ENCODE measurements around the gene AACS.
"Not testable (repeated sequence)": the region's sequence is repeated elsewhere in the genome, so short reads cannot be mapped to it uniquely, and the experiment has no call there.

AACS gene

DNA sequence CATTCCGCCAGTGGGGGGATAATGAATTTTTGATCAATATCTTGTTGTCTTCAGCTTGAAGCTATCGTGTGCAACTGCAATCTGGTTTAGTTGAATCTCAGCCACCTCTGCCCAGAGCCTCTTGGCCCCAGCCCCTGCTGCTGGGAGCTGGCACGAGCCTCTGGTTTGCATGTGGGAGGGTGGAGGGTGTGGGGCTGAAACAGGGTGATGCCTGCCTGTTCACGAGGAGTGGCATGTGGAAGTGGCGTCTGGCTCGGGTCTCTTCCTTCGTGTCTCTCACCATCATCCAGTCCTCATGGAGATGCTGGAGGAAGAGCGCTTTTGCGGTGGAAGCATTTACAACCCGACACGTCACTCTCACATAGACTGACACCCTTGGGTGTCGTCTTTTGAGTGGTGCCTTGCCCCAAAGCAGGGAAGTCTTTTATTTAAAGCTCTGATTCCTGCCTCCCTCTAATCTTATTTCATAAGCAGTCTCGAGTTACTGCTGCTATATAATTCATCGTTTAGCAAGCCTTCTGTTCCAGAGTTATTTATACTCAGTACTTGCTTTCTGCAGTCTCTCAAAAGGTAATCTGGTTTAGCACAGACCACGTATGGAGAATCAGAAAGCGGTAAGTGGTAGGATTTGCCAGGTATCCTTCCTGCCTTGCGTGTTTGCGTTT is 64.5 kb downstream of the AACS start:
- H3K27me3 ChIP-seq (ENCODE audit: control insufficient read depth in 2 of 2, insufficient read depth in 2 of 2, low read length in 2 of 2), result no peaks in the 10 kb centered on the region
- no peak overlapping the region for H3K27ac ChIP-seq (ENCODE audit: low read depth in 2 of 2, low read length in 2 of 2)
- no peak overlapping the region for H3K9ac ChIP-seq (ENCODE audit: low read depth in 1 of 2, low read length in 2 of 2)
- peaks cover 7 to 18% of the 10 kb centered on the region in 2 donors for H3K36me3 ChIP-seq (ENCODE audit: control insufficient read depth in 2 of 2, insufficient read depth in 2 of 2, low read length in 2 of 2)
- no peaks in the 10 kb centered on the region for H3K9me3 ChIP-seq (ENCODE audit: control insufficient read depth in 2 of 2, low read length in 2 of 2)
- peaks cover 3 to 4% of the 10 kb centered on the region in 2 donors for H3K4me1 ChIP-seq (ENCODE audit: control insufficient read depth in 2 of 2, insufficient read depth in 2 of 2, low read length in 2 of 2)
- H3K4me3 ChIP-seq (ENCODE audit: low read length in 2 of 2), result no peak overlapping the region

DNA sequence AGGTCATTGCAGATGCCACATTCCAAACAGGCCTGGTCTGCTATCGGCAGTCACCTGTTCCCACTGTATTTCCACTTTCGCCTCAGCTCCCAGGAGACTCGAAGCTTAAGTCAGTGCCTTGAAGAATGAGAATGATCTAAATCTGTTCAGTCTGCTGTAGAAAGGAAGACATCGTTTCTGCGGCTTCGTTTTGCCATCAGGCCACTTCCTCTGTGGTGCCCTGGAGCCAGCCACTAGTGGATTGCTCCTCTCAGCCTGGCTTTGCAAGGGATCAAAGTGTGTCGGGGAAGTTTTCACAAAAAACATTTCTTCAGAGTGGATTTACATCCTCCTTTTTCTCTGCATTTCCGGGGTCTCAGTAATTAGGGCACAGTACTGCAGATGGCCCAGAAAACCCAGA is 66.7 kb downstream of the AACS start:
- no peaks in the 10 kb centered on the region for H3K9me3 ChIP-seq (ENCODE audit: control insufficient read depth in 2 of 2, low read length in 2 of 2)
- H3K27me3 ChIP-seq (ENCODE audit: control insufficient read depth in 2 of 2, insufficient read depth in 2 of 2, low read length in 2 of 2), result no peaks in the 10 kb centered on the region
- H3K9ac ChIP-seq (ENCODE audit: low read depth in 1 of 2, low read length in 2 of 2), result no peak overlapping the region
- peaks cover 9 to 24% of the 10 kb centered on the region in 2 donors for H3K36me3 ChIP-seq (ENCODE audit: control insufficient read depth in 2 of 2, insufficient read depth in 2 of 2, low read length in 2 of 2)
- no peak overlapping the region for H3K4me3 ChIP-seq (ENCODE audit: low read length in 2 of 2)
- H3K4me1 ChIP-seq (ENCODE audit: control insufficient read depth in 2 of 2, insufficient read depth in 2 of 2, low read length in 2 of 2), result no peaks in the 10 kb centered on the region
- no peak overlapping the region for H3K27ac ChIP-seq (ENCODE audit: low read depth in 2 of 2, low read length in 2 of 2)

DNA sequence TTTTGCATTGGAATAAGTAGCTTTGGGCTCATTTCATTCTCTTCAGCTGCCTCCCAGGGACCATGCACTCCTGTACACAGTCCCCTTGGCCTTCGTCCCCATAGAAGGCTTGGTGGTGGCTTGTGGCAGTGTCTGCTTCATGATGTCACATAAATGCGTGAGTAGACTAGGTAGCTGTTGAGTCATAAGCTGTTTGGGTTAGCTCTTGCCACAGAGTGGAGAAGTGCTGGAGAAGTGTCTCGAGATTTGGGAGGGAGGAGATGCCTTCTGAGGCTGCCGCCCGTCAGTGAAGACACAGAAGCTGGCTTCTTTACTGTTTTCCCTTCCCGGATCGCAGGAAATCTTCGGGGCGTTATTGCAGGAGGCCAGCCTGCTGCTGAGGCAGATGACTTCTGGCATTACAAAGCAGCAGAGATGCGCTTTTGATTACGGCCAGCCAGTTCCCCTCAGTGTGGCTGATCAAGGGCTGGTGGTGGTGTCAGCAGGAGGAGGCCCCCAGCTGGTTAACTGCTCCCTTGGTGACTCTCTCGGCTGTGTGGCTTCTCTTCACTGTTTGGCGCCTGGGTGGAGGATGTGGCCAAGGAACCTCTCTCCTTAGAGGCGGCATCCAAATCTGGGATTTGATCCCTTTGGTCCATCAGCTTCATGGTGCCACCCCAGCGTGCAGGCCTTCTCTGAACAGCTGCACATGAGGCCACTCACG is 67.6 kb downstream of the AACS start:
- H3K36me3 ChIP-seq (ENCODE audit: control insufficient read depth in 2 of 2, insufficient read depth in 2 of 2, low read length in 2 of 2), result peaks cover 9 to 24% of the 10 kb centered on the region in 2 donors
- H3K9me3 ChIP-seq (ENCODE audit: control insufficient read depth in 2 of 2, low read length in 2 of 2), result no peaks in the 10 kb centered on the region
- H3K4me1 ChIP-seq (ENCODE audit: control insufficient read depth in 2 of 2, insufficient read depth in 2 of 2, low read length in 2 of 2), result no peaks in the 10 kb centered on the region
- H3K4me3 ChIP-seq (ENCODE audit: low read length in 2 of 2), result no peak overlapping the region
- H3K27me3 ChIP-seq (ENCODE audit: control insufficient read depth in 2 of 2, insufficient read depth in 2 of 2, low read length in 2 of 2), result no peaks in the 10 kb centered on the region
- H3K9ac ChIP-seq (ENCODE audit: low read depth in 1 of 2, low read length in 2 of 2), result no peak overlapping the region
- H3K27ac ChIP-seq (ENCODE audit: low read depth in 2 of 2, low read length in 2 of 2), result no peak overlapping the region

DNA sequence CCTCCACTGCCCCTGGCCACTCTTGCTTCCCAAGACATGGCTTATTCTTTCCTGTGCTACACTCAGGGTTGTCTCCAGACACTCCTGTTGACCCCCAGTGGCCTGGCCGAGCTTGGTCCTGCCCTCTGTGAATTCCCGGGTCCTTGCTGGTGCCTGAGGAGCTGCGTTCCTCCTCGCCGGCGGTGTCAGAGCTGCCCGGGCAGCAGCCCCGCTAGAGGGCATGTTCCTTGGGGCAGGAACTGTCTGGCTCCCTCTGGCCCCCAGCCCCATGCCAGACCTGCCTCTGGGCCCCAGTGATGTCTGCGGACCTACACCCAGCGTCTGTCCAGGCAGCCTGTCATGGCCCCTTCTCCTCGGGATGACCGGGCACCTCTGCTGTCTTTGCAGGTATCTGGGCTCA is 68.4 kb downstream of the AACS start:
- peaks cover 9 to 24% of the 10 kb centered on the region in 2 donors for H3K36me3 ChIP-seq (ENCODE audit: control insufficient read depth in 2 of 2, insufficient read depth in 2 of 2, low read length in 2 of 2)

DNA sequence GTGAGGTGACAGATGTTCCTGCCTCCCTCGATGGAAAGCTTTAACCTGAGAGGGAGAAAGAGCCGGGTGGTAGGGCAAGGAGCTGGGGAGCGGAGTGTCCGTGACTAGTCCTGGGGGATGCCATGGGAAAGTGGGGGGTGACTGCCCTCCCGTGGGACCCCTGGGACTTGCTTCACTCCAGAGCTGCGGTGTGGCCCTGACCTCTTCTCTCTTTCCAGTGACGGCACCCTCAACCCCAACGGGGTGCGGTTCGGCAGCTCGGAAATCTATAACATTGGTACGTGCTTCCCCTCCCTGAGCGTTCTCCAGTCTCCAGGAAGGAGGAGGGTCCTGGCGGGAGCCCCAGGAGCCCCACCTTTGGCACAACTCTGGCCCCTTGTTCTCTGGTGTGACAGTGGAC is 69.3 kb downstream of the AACS start:
- H3K27ac ChIP-seq (ENCODE audit: low read depth in 2 of 2, low read length in 2 of 2), result no peak overlapping the region
- H3K27me3 ChIP-seq (ENCODE audit: control insufficient read depth in 2 of 2, insufficient read depth in 2 of 2, low read length in 2 of 2), result no peaks in the 10 kb centered on the region
- peaks cover 9 to 20% of the 10 kb centered on the region in 2 donors for H3K36me3 ChIP-seq (ENCODE audit: control insufficient read depth in 2 of 2, insufficient read depth in 2 of 2, low read length in 2 of 2)
- H3K4me1 ChIP-seq (ENCODE audit: control insufficient read depth in 2 of 2, insufficient read depth in 2 of 2, low read length in 2 of 2), result no peaks in the 10 kb centered on the region
- H3K9me3 ChIP-seq (ENCODE audit: control insufficient read depth in 2 of 2, low read length in 2 of 2), result no peaks in the 10 kb centered on the region
- H3K9ac ChIP-seq (ENCODE audit: low read depth in 1 of 2, low read length in 2 of 2), result no peak overlapping the region
- H3K4me3 ChIP-seq (ENCODE audit: low read length in 2 of 2), result no peak overlapping the region

More for the DNA sequence above, 68.4 kb downstream of the AACS start:
- no peaks in the 10 kb centered on the region for H3K9me3 ChIP-seq (ENCODE audit: control insufficient read depth in 2 of 2, low read length in 2 of 2)
- H3K4me3 ChIP-seq (ENCODE audit: low read length in 2 of 2), result no peak overlapping the region
- H3K9ac ChIP-seq (ENCODE audit: low read depth in 1 of 2, low read length in 2 of 2), result no peak overlapping the region
- H3K4me1 ChIP-seq (ENCODE audit: control insufficient read depth in 2 of 2, insufficient read depth in 2 of 2, low read length in 2 of 2), result no peaks in the 10 kb centered on the region
- no peak overlapping the region for H3K27ac ChIP-seq (ENCODE audit: low read depth in 2 of 2, low read length in 2 of 2)
- no peaks in the 10 kb centered on the region for H3K27me3 ChIP-seq (ENCODE audit: control insufficient read depth in 2 of 2, insufficient read depth in 2 of 2, low read length in 2 of 2)

DNA sequence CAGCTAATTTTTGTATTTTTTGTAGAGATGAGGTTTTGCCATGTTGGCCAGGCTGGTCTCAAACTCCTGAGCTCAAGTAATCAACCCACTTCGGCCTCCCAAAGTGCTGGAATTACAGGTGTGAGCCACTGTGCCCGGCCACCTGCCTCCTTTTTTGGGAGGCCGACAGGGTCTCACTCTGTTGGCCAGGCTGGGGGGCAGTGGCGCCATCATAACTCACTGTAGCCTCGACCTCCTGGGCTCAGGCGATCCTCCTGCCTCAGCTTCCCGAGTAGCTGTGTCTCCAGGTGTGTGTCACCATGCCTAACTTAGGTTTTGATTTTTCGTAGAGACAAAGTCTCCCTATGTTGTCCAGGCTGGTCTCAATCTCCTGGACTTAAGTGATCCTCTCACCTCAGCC is 70.7 kb downstream of the AACS start:
- H3K27me3 ChIP-seq (ENCODE audit: control insufficient read depth in 2 of 2, insufficient read depth in 2 of 2, low read length in 2 of 2), result no peaks in the 10 kb centered on the region
- no peaks in the 10 kb centered on the region for H3K9me3 ChIP-seq (ENCODE audit: control insufficient read depth in 2 of 2, low read length in 2 of 2)
- no peak overlapping the region for H3K4me3 ChIP-seq (ENCODE audit: low read length in 2 of 2)
- no peak overlapping the region for H3K9ac ChIP-seq (ENCODE audit: low read depth in 1 of 2, low read length in 2 of 2)
- peaks cover 6 to 17% of the 10 kb centered on the region in 2 donors for H3K36me3 ChIP-seq (ENCODE audit: control insufficient read depth in 2 of 2, insufficient read depth in 2 of 2, low read length in 2 of 2)
- H3K4me1 ChIP-seq (ENCODE audit: control insufficient read depth in 2 of 2, insufficient read depth in 2 of 2, low read length in 2 of 2), result no peaks in the 10 kb centered on the region
- H3K27ac ChIP-seq (ENCODE audit: low read depth in 2 of 2, low read length in 2 of 2), result no peak overlapping the region

DNA sequence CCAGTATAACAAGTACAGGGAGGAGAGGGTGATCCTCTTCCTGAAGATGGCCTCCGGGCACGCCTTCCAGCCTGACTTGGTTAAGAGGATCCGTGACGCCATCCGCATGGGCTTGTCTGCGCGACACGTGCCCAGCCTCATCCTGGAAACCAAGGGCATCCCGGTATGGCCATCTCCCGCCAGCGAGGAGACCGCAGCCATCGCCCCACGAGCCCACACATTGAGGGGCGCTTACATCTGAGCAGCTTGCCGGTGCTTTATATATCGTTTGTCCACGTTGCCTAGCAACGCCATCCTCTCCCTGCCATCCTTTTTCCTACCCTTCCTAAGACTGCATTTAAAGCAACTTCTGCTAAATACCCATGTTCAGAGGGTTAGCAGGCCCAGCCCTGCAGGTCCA is 71.5 kb downstream of the AACS start:
- Histone ChIP-seq H3K36me3 (ENCODE audit: control insufficient read depth in 2 of 2, insufficient read depth in 2 of 2, low read length in 2 of 2) (peaks cover 6 to 17% of the 10 kb centered on the region in 2 donors), H3K9ac (ENCODE audit: low read depth in 1 of 2, low read length in 2 of 2) (no peak overlapping the region), H3K9me3 (ENCODE audit: control insufficient read depth in 2 of 2, low read length in 2 of 2) (no peaks in the 10 kb centered on the region), H3K4me1 (ENCODE audit: control insufficient read depth in 2 of 2, insufficient read depth in 2 of 2, low read length in 2 of 2) (no peaks in the 10 kb centered on the region), H3K27ac (ENCODE audit: low read depth in 2 of 2, low read length in 2 of 2) (no peak overlapping the region), H3K27me3 (ENCODE audit: control insufficient read depth in 2 of 2, insufficient read depth in 2 of 2, low read length in 2 of 2) (no peaks in the 10 kb centered on the region), H3K4me3 (ENCODE audit: low read length in 2 of 2) (no peak overlapping the region)

DNA sequence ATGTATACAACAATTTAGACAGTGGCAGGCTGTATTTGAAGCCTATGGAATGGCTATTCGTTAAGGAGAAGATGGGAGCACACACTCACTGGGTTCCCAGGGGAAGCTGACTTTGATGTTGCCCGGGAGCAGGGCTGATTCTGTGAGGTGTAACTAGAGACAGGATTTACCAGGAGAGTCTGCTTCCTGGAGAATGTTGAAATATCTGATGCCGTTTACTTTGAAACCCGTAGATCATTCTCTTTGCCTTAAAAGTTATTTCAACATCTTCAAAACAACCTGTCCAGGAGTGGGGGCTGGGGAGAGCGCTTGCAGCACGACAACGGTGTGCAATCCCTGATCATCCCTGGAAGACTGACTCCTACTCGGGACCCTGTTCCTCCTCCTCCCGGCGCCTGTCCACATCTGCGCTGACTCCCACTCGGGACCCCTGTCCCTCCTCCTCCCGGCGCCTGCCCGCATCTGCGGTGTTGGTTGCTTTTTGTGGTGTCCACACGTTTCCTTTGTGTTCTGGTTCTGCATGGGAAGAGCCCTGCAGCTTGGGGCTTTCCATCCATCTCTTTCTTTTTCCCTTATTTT is 72.6 kb downstream of the AACS start:
- H3K36me3 ChIP-seq (ENCODE audit: control insufficient read depth in 2 of 2, insufficient read depth in 2 of 2, low read length in 2 of 2), result peaks cover 6 to 17% of the 10 kb centered on the region in 2 donors
- H3K27ac ChIP-seq (ENCODE audit: low read depth in 2 of 2, low read length in 2 of 2), result no peak overlapping the region
- H3K4me1 ChIP-seq (ENCODE audit: control insufficient read depth in 2 of 2, insufficient read depth in 2 of 2, low read length in 2 of 2), result no peaks in the 10 kb centered on the region
- H3K9ac ChIP-seq (ENCODE audit: low read depth in 1 of 2, low read length in 2 of 2), result no peak overlapping the region
- H3K9me3 ChIP-seq (ENCODE audit: control insufficient read depth in 2 of 2, low read length in 2 of 2), result no peaks in the 10 kb centered on the region
- no peaks in the 10 kb centered on the region for H3K27me3 ChIP-seq (ENCODE audit: control insufficient read depth in 2 of 2, insufficient read depth in 2 of 2, low read length in 2 of 2)
- no peak overlapping the region for H3K4me3 ChIP-seq (ENCODE audit: low read length in 2 of 2)

DNA sequence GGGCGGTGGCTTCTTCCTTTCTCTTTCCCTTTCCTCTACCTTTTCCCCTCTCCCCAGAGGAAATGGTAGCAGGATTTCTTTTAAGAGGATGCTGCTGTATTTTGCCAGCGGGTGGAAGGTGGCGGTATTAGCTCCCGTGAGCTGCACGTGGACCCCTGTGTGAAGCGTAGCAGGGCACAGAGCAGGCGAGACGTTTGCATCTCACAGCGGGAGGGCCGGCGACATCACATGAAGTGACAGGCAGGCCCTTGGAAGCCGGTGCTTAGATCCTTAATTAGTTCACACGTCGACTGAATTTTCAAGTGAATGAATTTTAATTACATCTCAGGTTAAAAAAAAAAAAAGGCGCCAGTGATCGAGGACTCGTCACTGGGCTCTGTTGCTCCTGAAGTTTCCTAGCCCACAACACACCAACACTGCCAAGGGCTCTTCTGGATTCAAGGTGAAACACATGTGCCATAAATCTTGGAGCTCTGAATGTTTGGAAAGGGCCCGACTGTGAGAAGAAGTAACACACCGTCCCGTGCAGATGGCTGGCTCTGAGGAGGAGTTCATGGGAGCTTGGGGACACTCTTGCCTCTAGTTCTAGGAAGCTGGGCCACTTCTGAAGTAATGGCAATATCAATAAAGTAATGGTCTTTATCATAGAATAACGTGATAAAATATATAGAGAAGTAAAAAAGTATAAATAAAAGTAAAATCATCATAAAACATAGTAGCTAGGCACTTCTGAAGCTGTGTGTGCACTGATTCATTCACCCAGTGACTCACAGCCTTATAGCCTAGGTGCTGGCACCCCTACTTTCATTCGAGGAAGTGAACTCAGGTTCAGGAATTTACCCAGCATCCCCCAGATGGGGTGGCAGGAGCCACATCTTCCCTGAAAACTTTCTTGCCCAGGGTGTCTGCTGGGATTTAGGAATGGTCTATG is 75.3 kb downstream of the AACS start:
- Histone ChIP-seq H3K27me3 (ENCODE audit: control insufficient read depth in 2 of 2, insufficient read depth in 2 of 2, low read length in 2 of 2) (no peaks in the 10 kb centered on the region), H3K4me3 (ENCODE audit: low read length in 2 of 2) (no peak overlapping the region), H3K9ac (ENCODE audit: low read depth in 1 of 2, low read length in 2 of 2) (no peak overlapping the region), H3K27ac (ENCODE audit: low read depth in 2 of 2, low read length in 2 of 2) (no peak overlapping the region), H3K9me3 (ENCODE audit: control insufficient read depth in 2 of 2, low read length in 2 of 2) (no peaks in the 10 kb centered on the region), H3K4me1 (ENCODE audit: control insufficient read depth in 2 of 2, insufficient read depth in 2 of 2, low read length in 2 of 2) (no peaks in the 10 kb centered on the region), H3K36me3 (ENCODE audit: control insufficient read depth in 2 of 2, insufficient read depth in 2 of 2, low read length in 2 of 2) (peaks cover 2 to 4% of the 10 kb centered on the region in 2 donors)

DNA sequence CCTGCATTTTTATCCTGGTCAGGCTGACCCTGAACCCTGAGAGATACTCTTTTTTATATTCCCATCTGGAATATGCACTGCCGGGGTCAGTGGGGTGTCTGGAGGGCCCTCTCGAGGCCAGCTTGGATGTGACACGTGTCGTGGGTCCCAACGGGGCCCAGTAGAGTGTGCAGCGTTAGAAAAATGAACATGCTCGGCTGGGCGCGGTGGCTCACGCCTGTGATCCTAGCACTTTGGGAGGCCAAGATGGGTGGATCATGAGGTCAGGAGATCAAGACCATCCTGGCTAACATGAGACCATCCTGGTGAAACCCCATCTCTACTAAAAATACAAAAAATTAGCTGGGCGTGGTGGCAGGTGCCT is 76.0 kb downstream of the AACS start:
- not testable (repeated sequence) for H3K9me3 ChIP-seq (ENCODE audit: control insufficient read depth in 2 of 2, low read length in 2 of 2); H3K4me1 ChIP-seq (ENCODE audit: control insufficient read depth in 2 of 2, insufficient read depth in 2 of 2, low read length in 2 of 2); H3K27ac ChIP-seq (ENCODE audit: low read depth in 2 of 2, low read length in 2 of 2); H3K9ac ChIP-seq (ENCODE audit: low read depth in 1 of 2, low read length in 2 of 2); H3K36me3 ChIP-seq (ENCODE audit: control insufficient read depth in 2 of 2, insufficient read depth in 2 of 2, low read length in 2 of 2); H3K27me3 ChIP-seq (ENCODE audit: control insufficient read depth in 2 of 2, insufficient read depth in 2 of 2, low read length in 2 of 2); H3K4me3 ChIP-seq (ENCODE audit: low read length in 2 of 2)

Data from mucosa of rectum (tissue), 2 donors.